SU-DHL-6 (cell line): Measurements from ENCODE around the gene SH3PXD2A.

Experiments used
- EZH2phosphoT487 ChIP-seq: fragments of 200-600 bp; sonication (generic), shearing (Covaris generic); conservative IDR thresholded peaks from 2 replicates; pipeline ENCODE4 v1.6.1; 2018; ENCODE audit warnings: mild to moderate bottlenecking, antibody characterized with exemption, low read length, moderate library complexity, mixed read lengths
- TF ChIP-seq, protein P1 (sequence below): fragments of 200-600 bp; sonication (generic); IDR thresholded peaks from one replicate; pipeline ENCODE4 v1.5.1; 2017; ENCODE audit warnings: antibody characterized with exemption, mild to moderate bottlenecking, low read length, moderate library complexity; ENCODE audit not compliant: insufficient read depth, poor library complexity, severe bottlenecking

DNA sequence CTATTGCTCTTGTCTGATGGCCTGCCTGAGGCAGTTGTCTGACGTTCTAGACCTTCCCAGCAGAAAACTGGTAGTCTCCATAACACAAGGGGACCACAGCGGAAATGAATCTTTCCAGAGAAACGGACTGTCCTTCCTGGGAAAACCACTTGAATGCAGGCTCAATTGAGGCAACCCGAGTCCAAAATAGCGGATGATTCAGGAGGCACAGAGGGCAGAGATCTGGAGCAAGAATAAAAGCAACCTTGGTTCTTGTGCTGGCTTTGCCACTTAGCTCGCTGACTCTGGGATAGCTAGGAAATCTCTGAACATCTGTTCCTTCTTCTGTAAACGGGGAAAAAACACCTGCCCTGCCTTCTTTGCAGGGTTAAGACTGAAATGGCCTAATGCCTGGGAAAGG, 183.0 kb downstream of the SH3PXD2A start:
- TF ChIP-seq, protein P1, sequence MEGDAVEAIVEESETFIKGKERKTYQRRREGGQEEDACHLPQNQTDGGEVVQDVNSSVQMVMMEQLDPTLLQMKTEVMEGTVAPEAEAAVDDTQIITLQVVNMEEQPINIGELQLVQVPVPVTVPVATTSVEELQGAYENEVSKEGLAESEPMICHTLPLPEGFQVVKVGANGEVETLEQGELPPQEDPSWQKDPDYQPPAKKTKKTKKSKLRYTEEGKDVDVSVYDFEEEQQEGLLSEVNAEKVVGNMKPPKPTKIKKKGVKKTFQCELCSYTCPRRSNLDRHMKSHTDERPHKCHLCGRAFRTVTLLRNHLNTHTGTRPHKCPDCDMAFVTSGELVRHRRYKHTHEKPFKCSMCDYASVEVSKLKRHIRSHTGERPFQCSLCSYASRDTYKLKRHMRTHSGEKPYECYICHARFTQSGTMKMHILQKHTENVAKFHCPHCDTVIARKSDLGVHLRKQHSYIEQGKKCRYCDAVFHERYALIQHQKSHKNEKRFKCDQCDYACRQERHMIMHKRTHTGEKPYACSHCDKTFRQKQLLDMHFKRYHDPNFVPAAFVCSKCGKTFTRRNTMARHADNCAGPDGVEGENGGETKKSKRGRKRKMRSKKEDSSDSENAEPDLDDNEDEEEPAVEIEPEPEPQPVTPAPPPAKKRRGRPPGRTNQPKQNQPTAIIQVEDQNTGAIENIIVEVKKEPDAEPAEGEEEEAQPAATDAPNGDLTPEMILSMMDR = no peak
- no peak for TF ChIP-seq EZH2phosphoT487
